NCI-H128 (cell line): ENCODE measurements around the gene TECTB.

Experiments used
- DNase-seq: peaks from one replicate; lab custom pipeline; 2025; ENCODE audit not compliant: unreplicated experiment; lab: John Stamatoyannopoulos, UW

The TECTB gene

GRCh38 chr10:112344261-112344660 lies 61.1 kb downstream of the TECTB start:
- no peak for DNase-seq

GRCh38 chr10:112345202-112345601 lies 62.0 kb downstream of the TECTB start:
- no peak for DNase-seq

- DNase-seq, result no peak
These were observed 62.5 kb downstream of the TECTB start for GRCh38 chr10:112345743-112346142.

GRCh38 chr10:112346774-112347173 lies 63.6 kb downstream of the TECTB start:
- DNase-seq, result no peak

- DNase-seq, result no peak
These were observed 64.8 kb downstream of the TECTB start for GRCh38 chr10:112347709-112348671.

GRCh38 chr10:112348759-112349158 lies 65.6 kb downstream of the TECTB start:
- no peak for DNase-seq

GRCh38 chr10:112349521-112350085 lies 66.4 kb downstream of the TECTB start:
- DNase-seq, result no peak

- DNase-seq, result no peak
These were observed 67.9 kb downstream of the TECTB start for GRCh38 chr10:112351146-112351545.

- DNase-seq, result no peak
These were observed 68.8 kb downstream of the TECTB start for GRCh38 chr10:112352044-112352443.

GRCh38 chr10:112353046-112353445 lies 69.8 kb downstream of the TECTB start:
- no peak for DNase-seq
